ENCODE data around the gene MAD2L2. TPM values are rescaled to one million over a fixed set of nuclear protein-coding genes. Genes with fewer than 3 reads are reported as not detected.
A peak's percentile ranks its signal among the peaks of the same experiment; 100 is the strongest.

MAD2L2 gene
- total RNA-seq, 1 donor, result 20.6 TPM

GRCh38 chr1:11704691-11705475 is 23.9 kb upstream of the MAD2L2 start:
- no peak overlapping the region for H2AFZ ChIP-seq (ENCODE audit: low read length)
- no peaks in the 10 kb centered on the region for H3K36me3 ChIP-seq (ENCODE audit: insufficient read depth, low read length)
- no peaks in the 10 kb centered on the region for H3K4me1 ChIP-seq (ENCODE audit: insufficient read depth, low read length)
- peak; percentile 76 for DNase-seq (ENCODE audit: insufficient read length, low spot score, missing footprints)
- no peak overlapping the region for H3K4me2 ChIP-seq (ENCODE audit: insufficient read depth, low read length)
- no peak overlapping the region for H3K27ac ChIP-seq (ENCODE audit: low read depth, low read length)
- peaks cover 60% of the 10 kb centered on the region for H3K27me3 ChIP-seq (ENCODE audit: insufficient read depth, low read length)
- H3K79me2 ChIP-seq (ENCODE audit: insufficient read depth, low read length), result no peaks in the 10 kb centered on the region
- H3K4me3 ChIP-seq (ENCODE audit: insufficient read depth, low read length), result no peak overlapping the region
- H4K20me1 ChIP-seq (ENCODE audit: insufficient read depth, low read length), result no peaks in the 10 kb centered on the region
- no peak for TF ChIP-seq CTCF (IDR thresholded peaks at IDR 0.05; ENCODE audit: extremely low read depth, low read depth, low read length)
- H3K9me3 ChIP-seq (ENCODE audit: low read depth, low read length), result no peaks in the 10 kb centered on the region

- Histone ChIP-seq H3K9me3 (ENCODE audit: low read depth, low read length) (no peaks in the 10 kb centered on the region), H3K27me3 (ENCODE audit: insufficient read depth, low read length) (peaks cover 61% of the 10 kb centered on the region), H2AFZ (ENCODE audit: low read length) (no peak overlapping the region), H3K4me2 (ENCODE audit: insufficient read depth, low read length) (no peak overlapping the region), H3K36me3 (ENCODE audit: insufficient read depth, low read length) (no peaks in the 10 kb centered on the region), H3K4me1 (ENCODE audit: insufficient read depth, low read length) (no peaks in the 10 kb centered on the region), H4K20me1 (ENCODE audit: insufficient read depth, low read length) (no peaks in the 10 kb centered on the region), H3K79me2 (ENCODE audit: insufficient read depth, low read length) (no peaks in the 10 kb centered on the region), H3K4me3 (ENCODE audit: insufficient read depth, low read length) (no peak overlapping the region), H3K27ac (ENCODE audit: low read depth, low read length) (no peak overlapping the region)
- DNase-seq (ENCODE audit: insufficient read length, low spot score, missing footprints), result peak; percentile 86
- no peak for TF ChIP-seq CTCF (IDR thresholded peaks at IDR 0.05; ENCODE audit: extremely low read depth, low read depth, low read length)
Observed at GRCh38 chr1:11704194-11704529, 23.2 kb upstream of the MAD2L2 start.

GRCh38 chr1:11703357-11704193 is 22.6 kb upstream of the MAD2L2 start:
- Histone ChIP-seq H3K27ac (ENCODE audit: low read depth, low read length) (no peak overlapping the region), H3K4me3 (ENCODE audit: insufficient read depth, low read length) (no peak overlapping the region), H3K79me2 (ENCODE audit: insufficient read depth, low read length) (no peaks in the 10 kb centered on the region), H3K27me3 (ENCODE audit: insufficient read depth, low read length) (peaks cover 61% of the 10 kb centered on the region), H4K20me1 (ENCODE audit: insufficient read depth, low read length) (no peaks in the 10 kb centered on the region), H3K9me3 (ENCODE audit: low read depth, low read length) (no peaks in the 10 kb centered on the region), H3K4me2 (ENCODE audit: insufficient read depth, low read length) (no peak overlapping the region), H3K4me1 (ENCODE audit: insufficient read depth, low read length) (no peaks in the 10 kb centered on the region), H2AFZ (ENCODE audit: low read length) (no peak overlapping the region), H3K36me3 (ENCODE audit: insufficient read depth, low read length) (no peaks in the 10 kb centered on the region)
- DNase-seq (ENCODE audit: insufficient read length, low spot score, missing footprints), result peak; percentile 51
- no peak for TF ChIP-seq CTCF (IDR thresholded peaks at IDR 0.05; ENCODE audit: extremely low read depth, low read depth, low read length)
